ENCODE results near the gene ZPLD1.

- TF ChIP-seq, protein P1, sequence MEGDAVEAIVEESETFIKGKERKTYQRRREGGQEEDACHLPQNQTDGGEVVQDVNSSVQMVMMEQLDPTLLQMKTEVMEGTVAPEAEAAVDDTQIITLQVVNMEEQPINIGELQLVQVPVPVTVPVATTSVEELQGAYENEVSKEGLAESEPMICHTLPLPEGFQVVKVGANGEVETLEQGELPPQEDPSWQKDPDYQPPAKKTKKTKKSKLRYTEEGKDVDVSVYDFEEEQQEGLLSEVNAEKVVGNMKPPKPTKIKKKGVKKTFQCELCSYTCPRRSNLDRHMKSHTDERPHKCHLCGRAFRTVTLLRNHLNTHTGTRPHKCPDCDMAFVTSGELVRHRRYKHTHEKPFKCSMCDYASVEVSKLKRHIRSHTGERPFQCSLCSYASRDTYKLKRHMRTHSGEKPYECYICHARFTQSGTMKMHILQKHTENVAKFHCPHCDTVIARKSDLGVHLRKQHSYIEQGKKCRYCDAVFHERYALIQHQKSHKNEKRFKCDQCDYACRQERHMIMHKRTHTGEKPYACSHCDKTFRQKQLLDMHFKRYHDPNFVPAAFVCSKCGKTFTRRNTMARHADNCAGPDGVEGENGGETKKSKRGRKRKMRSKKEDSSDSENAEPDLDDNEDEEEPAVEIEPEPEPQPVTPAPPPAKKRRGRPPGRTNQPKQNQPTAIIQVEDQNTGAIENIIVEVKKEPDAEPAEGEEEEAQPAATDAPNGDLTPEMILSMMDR (IDR thresholded peaks at IDR 0.05), result no peak
- TF ChIP-seq POLR2AphosphoS5 (IDR thresholded peaks at IDR 0.05; ENCODE audit: low read depth, low read length), result no peak
Observed at GRCh38 chr3:102471001-102471400, 36.2 kb downstream of the ZPLD1 start.

Data from Panc1 (cell line).